ENCODE data around the gene ZBTB20. TPM values are rescaled to one million over a fixed set of nuclear protein-coding genes. Genes with fewer than 3 reads are reported as not detected.

ZBTB20 gene
- total and polyA plus RNA-seq, 10 of the 15 experiments (the other 5 are each of a cell fraction or from before 2014, with no cell fraction given): 0.20 to 5.5 (median 2.2) TPM

DNA sequence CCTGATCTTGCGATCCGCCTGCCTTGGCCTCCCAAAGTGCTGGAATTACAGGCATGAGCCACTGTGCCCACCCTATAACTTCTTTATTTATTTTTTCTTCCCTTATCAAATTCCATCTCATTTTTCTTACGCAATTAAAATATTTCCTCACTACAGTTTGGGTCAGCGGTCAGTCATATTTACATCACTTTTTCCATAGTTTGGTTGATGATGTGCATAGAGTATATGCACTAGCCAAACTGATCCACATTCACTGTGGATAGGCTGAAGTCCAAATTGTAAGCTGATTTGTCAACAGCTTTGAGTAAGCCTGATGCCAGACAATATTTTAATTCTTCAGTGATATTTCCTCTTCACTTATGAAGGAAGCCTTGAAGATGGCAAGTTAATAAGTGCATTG, 596.9 kb downstream of the ZBTB20 start:
- DNase-seq (ENCODE audit: low read depth, low spot score) (no peak), ATAC-seq (no peak), FAIRE-seq (no peak)
- no peak overlapping the region for H3K27ac ChIP-seq (ENCODE audit: control insufficient read depth, insufficient read depth)
- ChIA-PET RAD21 (ENCODE audit: unreplicated experiment) (no interaction called here), POLR2A (no interaction called here), CTCF (interaction anchor here (1.3 kb wide), 1 partner anchor 23 kb away, joined by 3 read pairs; no protein-coding TSS in a partner anchor), SMC1A (ENCODE audit: uncharacterized antibody, unreplicated experiment) (no interaction called here)
- no peak overlapping the region for H3K4me2 ChIP-seq (ENCODE audit: control insufficient read depth, insufficient read depth)
- no peaks in the 10 kb centered on the region for H4K20me1 ChIP-seq (ENCODE audit: control insufficient read depth, insufficient read depth)
- no peak overlapping the region for H2AFZ ChIP-seq (ENCODE audit: control insufficient read depth, low read depth, low read length)
- BruUV-seq (replicated peaks): no TSS peak
- 95% methylated on average over 4 of the region's 4 CpGs for WGBS (ENCODE audit: insufficient coverage, insufficient replicate concordance, low lambda C conversion rate, missing lambda C conversion rate)
- in situ Hi-C loops (cut with MboI) (no loop called here), intact Hi-C loops (cut with micrococcal nuclease; ENCODE audit: unreplicated experiment) (no loop called here)
- no peaks in the 10 kb centered on the region for H3K36me3 ChIP-seq (ENCODE audit: control insufficient read depth in 2 of 2, insufficient read depth in 2 of 2, low read length in 1 of 2)
- no peaks in the 10 kb centered on the region for H3K9me3 ChIP-seq (replicated peaks; ENCODE audit: control insufficient read depth, insufficient read depth, low read length)
- no peak overlapping the region for H3K4me3 ChIP-seq
- no peak overlapping the region for H3K9ac ChIP-seq (ENCODE audit: control insufficient read depth, insufficient read depth, low read length)
- no peaks in the 10 kb centered on the region for H3K79me2 ChIP-seq (ENCODE audit: control insufficient read depth, insufficient read depth, low read length)
- no peaks in the 10 kb centered on the region for H3K27me3 ChIP-seq (replicated peaks in 1 of 2; ENCODE audit: control insufficient read depth in 2 of 2, insufficient read depth in 2 of 2, low read length in 1 of 2)
- no peaks in the 10 kb centered on the region for H3K4me1 ChIP-seq (ENCODE audit: control insufficient read depth, insufficient read depth, low read length)
- TF ChIP-seq, protein P1, sequence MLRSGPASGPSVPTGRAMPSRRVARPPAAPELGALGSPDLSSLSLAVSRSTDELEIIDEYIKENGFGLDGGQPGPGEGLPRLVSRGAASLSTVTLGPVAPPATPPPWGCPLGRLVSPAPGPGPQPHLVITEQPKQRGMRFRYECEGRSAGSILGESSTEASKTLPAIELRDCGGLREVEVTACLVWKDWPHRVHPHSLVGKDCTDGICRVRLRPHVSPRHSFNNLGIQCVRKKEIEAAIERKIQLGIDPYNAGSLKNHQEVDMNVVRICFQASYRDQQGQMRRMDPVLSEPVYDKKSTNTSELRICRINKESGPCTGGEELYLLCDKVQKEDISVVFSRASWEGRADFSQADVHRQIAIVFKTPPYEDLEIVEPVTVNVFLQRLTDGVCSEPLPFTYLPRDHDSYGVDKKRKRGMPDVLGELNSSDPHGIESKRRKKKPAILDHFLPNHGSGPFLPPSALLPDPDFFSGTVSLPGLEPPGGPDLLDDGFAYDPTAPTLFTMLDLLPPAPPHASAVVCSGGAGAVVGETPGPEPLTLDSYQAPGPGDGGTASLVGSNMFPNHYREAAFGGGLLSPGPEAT (IDR thresholded peaks at IDR 0.05; ENCODE audit: low read depth): no peak
- TF ChIP-seq, protein P2, sequence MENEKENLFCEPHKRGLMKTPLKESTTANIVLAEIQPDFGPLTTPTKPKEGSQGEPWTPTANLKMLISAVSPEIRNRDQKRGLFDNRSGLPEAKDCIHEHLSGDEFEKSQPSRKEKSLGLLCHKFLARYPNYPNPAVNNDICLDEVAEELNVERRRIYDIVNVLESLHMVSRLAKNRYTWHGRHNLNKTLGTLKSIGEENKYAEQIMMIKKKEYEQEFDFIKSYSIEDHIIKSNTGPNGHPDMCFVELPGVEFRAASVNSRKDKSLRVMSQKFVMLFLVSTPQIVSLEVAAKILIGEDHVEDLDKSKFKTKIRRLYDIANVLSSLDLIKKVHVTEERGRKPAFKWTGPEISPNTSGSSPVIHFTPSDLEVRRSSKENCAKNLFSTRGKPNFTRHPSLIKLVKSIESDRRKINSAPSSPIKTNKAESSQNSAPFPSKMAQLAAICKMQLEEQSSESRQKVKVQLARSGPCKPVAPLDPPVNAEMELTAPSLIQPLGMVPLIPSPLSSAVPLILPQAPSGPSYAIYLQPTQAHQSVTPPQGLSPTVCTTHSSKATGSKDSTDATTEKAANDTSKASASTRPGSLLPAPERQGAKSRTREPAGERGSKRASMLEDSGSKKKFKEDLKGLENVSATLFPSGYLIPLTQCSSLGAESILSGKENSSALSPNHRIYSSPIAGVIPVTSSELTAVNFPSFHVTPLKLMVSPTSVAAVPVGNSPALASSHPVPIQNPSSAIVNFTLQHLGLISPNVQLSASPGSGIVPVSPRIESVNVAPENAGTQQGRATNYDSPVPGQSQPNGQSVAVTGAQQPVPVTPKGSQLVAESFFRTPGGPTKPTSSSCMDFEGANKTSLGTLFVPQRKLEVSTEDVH (IDR thresholded peaks at IDR 0.05; ENCODE audit: low read depth, partially characterized antibody): no peak
- TF ChIP-seq, protein P3, sequence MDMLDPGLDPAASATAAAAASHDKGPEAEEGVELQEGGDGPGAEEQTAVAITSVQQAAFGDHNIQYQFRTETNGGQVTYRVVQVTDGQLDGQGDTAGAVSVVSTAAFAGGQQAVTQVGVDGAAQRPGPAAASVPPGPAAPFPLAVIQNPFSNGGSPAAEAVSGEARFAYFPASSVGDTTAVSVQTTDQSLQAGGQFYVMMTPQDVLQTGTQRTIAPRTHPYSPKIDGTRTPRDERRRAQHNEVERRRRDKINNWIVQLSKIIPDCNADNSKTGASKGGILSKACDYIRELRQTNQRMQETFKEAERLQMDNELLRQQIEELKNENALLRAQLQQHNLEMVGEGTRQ (IDR thresholded peaks at IDR 0.05; ENCODE audit: borderline replicate concordance, low read depth, low read length): no peak
- TF ChIP-seq NR2C2 (IDR thresholded peaks at IDR 0.05; ENCODE audit: borderline replicate concordance, control insufficient read depth, insufficient read length, low read depth) (no peak), JUND (IDR thresholded peaks at IDR 0.05; ENCODE audit: low read depth, low read length) (no peak), HDAC2 (IDR thresholded peaks at IDR 0.05) (no peak)
- TF ChIP-seq, protein P4, sequence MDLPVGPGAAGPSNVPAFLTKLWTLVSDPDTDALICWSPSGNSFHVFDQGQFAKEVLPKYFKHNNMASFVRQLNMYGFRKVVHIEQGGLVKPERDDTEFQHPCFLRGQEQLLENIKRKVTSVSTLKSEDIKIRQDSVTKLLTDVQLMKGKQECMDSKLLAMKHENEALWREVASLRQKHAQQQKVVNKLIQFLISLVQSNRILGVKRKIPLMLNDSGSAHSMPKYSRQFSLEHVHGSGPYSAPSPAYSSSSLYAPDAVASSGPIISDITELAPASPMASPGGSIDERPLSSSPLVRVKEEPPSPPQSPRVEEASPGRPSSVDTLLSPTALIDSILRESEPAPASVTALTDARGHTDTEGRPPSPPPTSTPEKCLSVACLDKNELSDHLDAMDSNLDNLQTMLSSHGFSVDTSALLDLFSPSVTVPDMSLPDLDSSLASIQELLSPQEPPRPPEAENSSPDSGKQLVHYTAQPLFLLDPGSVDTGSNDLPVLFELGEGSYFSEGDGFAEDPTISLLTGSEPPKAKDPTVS (IDR thresholded peaks at IDR 0.05; ENCODE audit: low read depth, low read length): no peak
- TF ChIP-seq, protein P5, sequence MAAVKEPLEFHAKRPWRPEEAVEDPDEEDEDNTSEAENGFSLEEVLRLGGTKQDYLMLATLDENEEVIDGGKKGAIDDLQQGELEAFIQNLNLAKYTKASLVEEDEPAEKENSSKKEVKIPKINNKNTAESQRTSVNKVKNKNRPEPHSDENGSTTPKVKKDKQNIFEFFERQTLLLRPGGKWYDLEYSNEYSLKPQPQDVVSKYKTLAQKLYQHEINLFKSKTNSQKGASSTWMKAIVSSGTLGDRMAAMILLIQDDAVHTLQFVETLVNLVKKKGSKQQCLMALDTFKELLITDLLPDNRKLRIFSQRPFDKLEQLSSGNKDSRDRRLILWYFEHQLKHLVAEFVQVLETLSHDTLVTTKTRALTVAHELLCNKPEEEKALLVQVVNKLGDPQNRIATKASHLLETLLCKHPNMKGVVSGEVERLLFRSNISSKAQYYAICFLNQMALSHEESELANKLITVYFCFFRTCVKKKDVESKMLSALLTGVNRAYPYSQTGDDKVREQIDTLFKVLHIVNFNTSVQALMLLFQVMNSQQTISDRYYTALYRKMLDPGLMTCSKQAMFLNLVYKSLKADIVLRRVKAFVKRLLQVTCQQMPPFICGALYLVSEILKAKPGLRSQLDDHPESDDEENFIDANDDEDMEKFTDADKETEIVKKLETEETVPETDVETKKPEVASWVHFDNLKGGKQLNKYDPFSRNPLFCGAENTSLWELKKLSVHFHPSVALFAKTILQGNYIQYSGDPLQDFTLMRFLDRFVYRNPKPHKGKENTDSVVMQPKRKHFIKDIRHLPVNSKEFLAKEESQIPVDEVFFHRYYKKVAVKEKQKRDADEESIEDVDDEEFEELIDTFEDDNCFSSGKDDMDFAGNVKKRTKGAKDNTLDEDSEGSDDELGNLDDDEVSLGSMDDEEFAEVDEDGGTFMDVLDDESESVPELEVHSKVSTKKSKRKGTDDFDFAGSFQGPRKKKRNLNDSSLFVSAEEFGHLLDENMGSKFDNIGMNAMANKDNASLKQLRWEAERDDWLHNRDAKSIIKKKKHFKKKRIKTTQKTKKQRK (IDR thresholded peaks at IDR 0.05; ENCODE audit: low read depth, low read length): no peak
